HepG2 (cell line): ENCODE results near the gene PSMD1. TPM values are rescaled to one million over a fixed set of nuclear protein-coding genes. Genes with fewer than 3 reads are reported as not detected.

Experiments
- ATAD3A ChIP-seq: sonication (generic); formaldehyde crosslinking; IDR thresholded peaks from 2 replicates; pipeline ENCODE4 v1.4.0; 2020; ENCODE audit warnings: missing genetic modification reagents
- GZF1 ChIP-seq: sonication (generic); formaldehyde crosslinking; IDR thresholded peaks from 2 replicates; pipeline ENCODE4 v1.5.1; 2020; ENCODE audit warnings: mild to moderate bottlenecking, missing genetic modification reagents
- IRX3 ChIP-seq: sonication (generic); formaldehyde crosslinking; IDR thresholded peaks from 2 replicates; pipeline ENCODE4 v1.8.1; 2023; ENCODE audit warnings: mild to moderate bottlenecking, low read depth, missing genetic modification reagents, borderline replicate concordance
- NPAS2 ChIP-seq: sonication (generic); formaldehyde crosslinking; IDR thresholded peaks from 2 replicates; pipeline ENCODE4 v1.8.0; 2022; ENCODE audit warnings: mild to moderate bottlenecking, missing genetic modification reagents, borderline replicate concordance
- PHF5A ChIP-seq: IDR thresholded peaks from one replicate; pipeline ENCODE4 v1.6.1; 2018; ENCODE audit warnings: low read depth, missing genetic modification reagents; ENCODE audit not compliant: unreplicated experiment
- PITX1 ChIP-seq: sonication (generic); formaldehyde crosslinking; IDR thresholded peaks from 2 replicates; pipeline ENCODE4 v1.5.1; 2020; ENCODE audit warnings: mild to moderate bottlenecking, missing genetic modification reagents
- POLR2G ChIP-seq: fragments of 200-400 bp; formaldehyde crosslinking; IDR thresholded peaks from 2 replicates; pipeline ENCODE4 v1.6.1; 2018; ENCODE audit warnings: mild to moderate bottlenecking, low read depth, low read length, moderate library complexity
- PRPF4 ChIP-seq: fragments of 200-400 bp; formaldehyde crosslinking; IDR thresholded peaks from 2 replicates; pipeline ENCODE4 v1.6.1; 2016; ENCODE audit warnings: low read length, low read depth; ENCODE audit not compliant: poor library complexity, severe bottlenecking
- REL ChIP-seq: sonication (generic); formaldehyde crosslinking; conservative IDR thresholded peaks from 2 replicates; pipeline ENCODE4 v1.8.0; 2022; ENCODE audit warnings: mild to moderate bottlenecking, missing genetic modification reagents, moderate library complexity
- RORA ChIP-seq: sonication (generic); formaldehyde crosslinking; IDR thresholded peaks from 2 replicates; pipeline ENCODE4 v1.5.0; 2020; ENCODE audit warnings: mild to moderate bottlenecking, missing genetic modification reagents, moderate library complexity
- ZFAT ChIP-seq: sonication (generic); formaldehyde crosslinking; conservative IDR thresholded peaks from 2 replicates; pipeline ENCODE4 v1.8.1; 2023; ENCODE audit warnings: missing genetic modification reagents, inconsistent platforms
- ZFP41 ChIP-seq: sonication (generic); formaldehyde crosslinking; IDR thresholded peaks from 2 replicates; pipeline ENCODE4 v1.4.0; 2020; ENCODE audit warnings: mild to moderate bottlenecking, missing genetic modification reagents, borderline replicate concordance
- ZFP82 ChIP-seq: sonication (generic); formaldehyde crosslinking; IDR thresholded peaks from 2 replicates; pipeline ENCODE4 v1.5.1; 2020; ENCODE audit warnings: mild to moderate bottlenecking, missing genetic modification reagents, borderline replicate concordance
- ZNF142 ChIP-seq: sonication (generic); formaldehyde crosslinking; IDR thresholded peaks from 2 replicates; pipeline ENCODE4 v1.4.0; 2020; ENCODE audit warnings: missing genetic modification reagents
- ZNF713 ChIP-seq: sonication (generic); formaldehyde crosslinking; IDR thresholded peaks from 2 replicates; pipeline ENCODE4 v1.4.0; 2020; ENCODE audit warnings: mild to moderate bottlenecking, missing genetic modification reagents
- ZNF746 ChIP-seq: sonication (generic); formaldehyde crosslinking; IDR thresholded peaks from 2 replicates; pipeline ENCODE4 v1.8.0; 2022; ENCODE audit warnings: mild to moderate bottlenecking, missing genetic modification reagents
- ZNF800 ChIP-seq: sonication (generic); formaldehyde crosslinking; IDR thresholded peaks from 2 replicates; pipeline ENCODE4 v1.4.0; 2020; ENCODE audit warnings: missing genetic modification reagents
- polyA plus RNA-seq, 8 experiments: library from polyadenylated mRNA; depleted of rRNA in 3 of 8; stranded (reverse) in 7 of 8; unstranded in 1 of 8; fragments of >200 nt; fragmentation: Illumina TruSeq in 4 of 8; extraction: Trizol in 4 of 8; gene quantifications; 2 replicates each; pipeline versions ENCODE4 v1.2.1 to v1.2.3, GENCODE V29; 2011 to 2016; ENCODE audit warnings: low read depth in 4 of 8, missing spikeins in 1 of 8, mixed read lengths in 1 of 8; ENCODE audit not compliant: insufficient read depth in 1 of 8
- total RNA-seq, 5 experiments: library from RNA; depleted of rRNA; stranded (reverse); fragments of >200 nt; fragmentation: Illumina TruSeq; extraction: Trizol; gene quantifications; 2 replicates each; pipeline ENCODE4 v1.2.3, GENCODE V29; 2016; ENCODE audit warnings: low read depth in 1 of 5
- TF ChIP-seq, protein P1 (sequence below): sonication (generic); formaldehyde crosslinking; IDR thresholded peaks from 2 replicates; pipeline ENCODE4 v1.8.1; 2023; ENCODE audit warnings: mild to moderate bottlenecking, missing genetic modification reagents

The PSMD1 gene
- total and polyA plus RNA-seq, 2 of the 13 experiments (the other 11 are each of a cell fraction or from before 2014, with no cell fraction given), result 136 to 191 TPM

DNA sequence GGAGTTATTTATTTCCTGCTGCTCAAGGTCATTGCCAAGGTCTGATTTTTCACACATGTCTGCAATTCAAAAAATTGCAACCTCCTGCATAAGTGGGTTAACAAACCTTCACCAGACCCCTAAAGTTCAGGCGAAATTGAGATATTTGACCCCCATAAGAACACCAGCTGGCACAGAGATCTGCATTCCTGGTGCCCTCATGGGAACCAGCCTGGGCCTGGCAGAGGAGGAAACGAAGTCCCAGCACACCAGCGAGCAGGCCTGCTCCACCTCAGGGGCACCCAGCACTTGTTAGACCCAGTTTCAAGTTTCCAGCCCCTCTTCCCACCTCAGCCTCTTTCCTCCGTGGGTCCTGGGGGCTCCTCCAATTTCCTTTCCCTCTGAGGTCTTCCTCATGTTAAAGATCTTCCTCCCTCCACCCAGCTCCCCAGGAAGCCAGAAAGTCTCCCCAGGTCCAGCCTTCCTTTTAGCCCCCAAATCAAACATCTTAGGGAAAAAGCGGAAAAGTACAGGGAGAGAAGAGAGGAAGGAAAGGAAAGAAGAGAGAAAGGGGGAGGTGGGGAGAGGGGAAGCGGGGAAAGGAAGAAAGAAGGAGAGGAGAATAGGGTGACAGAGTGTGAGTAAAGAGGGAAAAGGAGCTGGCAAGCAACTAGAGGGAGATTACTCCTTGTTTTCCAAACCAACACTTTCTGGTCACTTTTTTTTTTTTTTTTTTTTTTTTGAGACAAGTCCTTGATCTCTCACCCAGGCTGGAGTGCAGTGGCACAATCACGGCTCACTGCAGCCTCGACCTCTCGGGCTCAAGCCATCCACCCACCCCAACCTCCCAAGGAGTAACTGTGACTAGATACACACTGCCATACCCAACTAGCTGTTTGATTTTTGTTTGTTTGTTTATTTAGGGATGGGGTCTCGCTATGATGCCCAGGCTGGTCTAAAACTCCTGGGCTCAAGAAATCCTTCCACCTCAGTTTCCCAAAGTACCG, 23.2 kb upstream of the PSMD1 start (continued):
- TF ChIP-seq ZFP41 (CRISPR knock-in tag) (no peak), POLR2G (no peak), ATAD3A (CRISPR knock-in tag) (no peak), PRPF4 (no peak), PITX1 (CRISPR knock-in tag) (peak; percentile 39; the same call in 1 of the 2 replicates), ZNF713 (CRISPR knock-in tag) (no peak), NPAS2 (no peak), REL (CRISPR knock-in tag) (no peak), ZNF746 (CRISPR knock-in tag) (no peak), ZFP82 (no peak), ZNF142 (no peak), RORA (CRISPR knock-in tag) (no peak), IRX3 (CRISPR knock-in tag) (no peak), ZNF800 (CRISPR knock-in tag) (0 out of 2 replicates have a peak, but pooled peaks have one; percentile 5), PHF5A (CRISPR knock-in tag) (no peak), GZF1 (CRISPR knock-in tag) (no peak), ZFAT (no peak)
- TF ChIP-seq, protein P1, sequence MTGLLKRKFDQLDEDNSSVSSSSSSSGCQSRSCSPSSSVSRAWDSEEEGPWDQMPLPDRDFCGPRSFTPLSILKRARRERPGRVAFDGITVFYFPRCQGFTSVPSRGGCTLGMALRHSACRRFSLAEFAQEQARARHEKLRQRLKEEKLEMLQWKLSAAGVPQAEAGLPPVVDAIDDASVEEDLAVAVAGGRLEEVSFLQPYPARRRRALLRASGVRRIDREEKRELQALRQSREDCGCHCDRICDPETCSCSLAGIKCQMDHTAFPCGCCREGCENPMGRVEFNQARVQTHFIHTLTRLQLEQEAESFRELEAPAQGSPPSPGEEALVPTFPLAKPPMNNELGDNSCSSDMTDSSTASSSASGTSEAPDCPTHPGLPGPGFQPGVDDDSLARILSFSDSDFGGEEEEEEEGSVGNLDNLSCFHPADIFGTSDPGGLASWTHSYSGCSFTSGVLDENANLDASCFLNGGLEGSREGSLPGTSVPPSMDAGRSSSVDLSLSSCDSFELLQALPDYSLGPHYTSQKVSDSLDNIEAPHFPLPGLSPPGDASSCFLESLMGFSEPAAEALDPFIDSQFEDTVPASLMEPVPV (CRISPR knock-in tag), result no peak
